Measurements from ENCODE around the gene TMEM219.
"Not testable (repeated sequence)": the region's sequence is repeated elsewhere in the genome, so short reads cannot be mapped to it uniquely, and the experiment has no call there.

The TMEM219 gene, protein sequence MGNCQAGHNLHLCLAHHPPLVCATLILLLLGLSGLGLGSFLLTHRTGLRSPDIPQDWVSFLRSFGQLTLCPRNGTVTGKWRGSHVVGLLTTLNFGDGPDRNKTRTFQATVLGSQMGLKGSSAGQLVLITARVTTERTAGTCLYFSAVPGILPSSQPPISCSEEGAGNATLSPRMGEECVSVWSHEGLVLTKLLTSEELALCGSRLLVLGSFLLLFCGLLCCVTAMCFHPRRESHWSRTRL

DNA sequence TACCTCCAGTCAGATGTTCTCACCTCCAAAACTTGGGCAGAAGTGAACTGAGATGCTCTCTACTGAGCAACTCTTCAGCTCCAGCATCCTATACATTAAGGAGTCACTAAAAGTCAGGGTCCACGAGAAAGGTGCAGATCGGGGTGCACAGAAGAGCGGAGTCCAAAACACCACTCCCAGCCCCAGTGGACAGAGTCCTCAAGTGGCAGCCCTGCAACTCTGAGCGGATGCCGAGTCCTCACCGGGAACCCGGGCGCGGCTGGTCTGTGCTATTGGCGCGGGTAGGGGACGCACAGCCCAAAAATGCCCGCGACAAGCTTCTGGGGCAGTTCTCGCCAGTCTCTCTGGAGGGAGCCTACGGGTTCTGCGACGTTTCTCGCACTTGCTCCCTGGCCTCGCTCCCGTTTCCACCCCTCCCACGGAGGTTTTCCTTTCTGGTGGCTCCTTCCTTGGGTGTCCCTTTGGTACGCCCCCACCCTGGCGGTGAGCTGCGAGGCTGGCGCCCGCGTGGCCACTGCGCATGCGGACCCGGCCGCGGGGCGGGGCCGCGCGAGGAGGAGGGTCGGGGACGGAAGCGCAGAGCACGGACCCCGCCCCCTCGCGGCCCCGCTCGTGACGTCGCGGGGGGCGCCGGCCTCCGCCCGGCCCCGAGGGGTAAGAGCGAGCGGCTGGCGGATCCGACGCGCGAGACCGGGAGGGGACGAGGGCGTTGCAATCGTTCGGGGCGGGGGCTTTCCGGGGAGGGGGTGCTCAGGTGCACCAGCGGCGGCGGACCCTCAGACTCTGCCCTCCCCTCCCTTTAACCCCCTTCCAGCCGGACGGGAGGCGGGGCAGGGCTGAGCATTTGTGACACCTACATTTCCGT is at the start of gene TMEM219:
Gene TMEM219 (plus strand): TSS at position 601 of the 865 bp plus-strand sequence. CDS start 1,065 bp downstream, outside the sequence.
- peak; percentile 94 for DNase-seq (ENCODE audit: low spot score)

DNA sequence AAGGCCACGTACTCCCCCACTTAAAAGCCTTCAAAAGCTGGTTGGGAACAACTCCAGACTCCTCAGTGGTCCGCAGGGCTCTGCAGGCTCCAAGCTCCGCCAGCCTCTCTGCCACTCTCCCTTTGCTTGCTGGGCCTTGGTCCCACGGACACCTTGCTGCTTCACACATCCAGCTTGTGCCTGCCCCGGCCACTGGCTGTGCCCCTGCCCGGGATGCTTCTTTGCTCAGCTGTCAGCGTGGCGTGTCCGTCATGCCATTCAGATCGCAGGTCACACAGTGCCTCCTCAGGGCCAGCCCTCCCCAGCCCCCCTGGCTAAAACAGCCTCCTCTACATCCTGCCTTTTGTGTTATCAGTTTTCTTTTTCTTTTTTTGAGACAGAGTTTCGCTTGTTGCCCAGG is 49.8 kb upstream of the TMEM219 start:
- DNase-seq (ENCODE audit: low spot score), result no peak

DNA sequence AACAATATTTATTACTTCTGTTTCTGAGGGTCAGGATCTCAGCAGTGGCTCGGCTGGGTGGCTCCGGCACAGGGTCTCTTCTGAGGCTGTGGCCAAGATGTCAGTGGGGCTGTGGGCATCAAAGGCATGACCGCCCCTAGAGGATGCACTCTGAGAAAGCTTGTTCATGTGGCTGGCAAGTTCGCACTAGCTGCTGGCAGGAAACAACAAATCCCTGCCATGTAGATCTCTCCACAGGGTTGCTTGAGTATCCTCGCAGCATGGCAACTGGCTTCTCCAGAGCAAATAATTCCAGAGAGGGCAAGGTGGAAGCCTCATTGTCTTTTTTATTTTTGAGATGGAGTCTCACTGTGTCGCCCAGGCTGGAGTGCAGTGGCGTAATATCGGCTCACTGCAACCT is 48.4 kb upstream of the TMEM219 start:
- DNase-seq (ENCODE audit: low spot score), result no peak

DNA sequence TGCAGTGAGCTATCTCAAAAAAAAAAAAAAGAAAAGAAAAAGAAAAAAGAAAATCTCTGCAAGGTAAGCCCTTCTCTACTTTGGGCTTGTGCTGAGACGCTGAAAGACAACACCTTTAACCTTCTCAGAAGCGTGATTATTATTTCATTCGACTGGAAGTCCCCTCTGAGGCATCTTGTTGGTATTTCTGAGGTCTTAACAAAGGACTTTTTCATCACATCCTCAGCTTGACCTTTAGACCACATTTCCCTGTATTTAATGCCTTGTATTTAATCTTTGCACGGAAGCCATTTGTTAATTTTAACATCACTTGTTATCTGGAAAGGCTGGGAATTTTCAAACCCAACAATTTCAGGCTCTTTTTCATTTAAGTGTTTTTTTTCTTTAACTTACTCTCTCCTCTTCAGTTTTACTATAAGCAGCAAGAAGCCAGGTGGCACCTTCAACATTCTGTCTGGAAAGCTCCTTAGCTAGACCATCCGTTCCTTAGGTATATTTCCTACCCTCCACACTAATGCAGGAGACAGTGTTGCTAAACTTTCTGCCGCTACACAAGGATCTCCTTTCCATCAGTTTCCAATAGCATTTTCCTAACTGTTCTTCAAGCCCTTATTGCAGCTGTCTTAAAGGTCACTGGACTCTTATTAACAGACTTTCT is 46.2 kb upstream of the TMEM219 start:
- no peak for DNase-seq (ENCODE audit: low spot score)

DNA sequence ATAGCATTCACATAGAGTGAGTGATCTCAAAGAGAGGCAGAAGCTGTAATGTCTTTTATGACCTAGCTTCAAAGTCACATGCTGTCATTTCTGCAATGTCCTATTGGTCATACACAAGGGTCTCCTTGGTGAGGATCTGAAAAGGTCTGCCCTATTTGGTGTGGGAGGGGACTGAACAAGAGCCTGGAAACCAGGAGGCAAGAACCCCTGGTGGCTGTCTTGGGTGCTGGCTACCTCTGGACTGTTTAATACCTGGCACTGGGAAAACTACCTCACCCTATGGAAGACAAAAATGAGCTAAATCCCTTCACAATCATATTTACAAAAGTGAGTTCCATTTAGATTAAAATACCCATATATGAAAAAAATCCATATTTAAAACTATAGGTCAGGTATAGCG is 44.9 kb upstream of the TMEM219 start:
- DNase-seq (ENCODE audit: low spot score), result no peak

DNA sequence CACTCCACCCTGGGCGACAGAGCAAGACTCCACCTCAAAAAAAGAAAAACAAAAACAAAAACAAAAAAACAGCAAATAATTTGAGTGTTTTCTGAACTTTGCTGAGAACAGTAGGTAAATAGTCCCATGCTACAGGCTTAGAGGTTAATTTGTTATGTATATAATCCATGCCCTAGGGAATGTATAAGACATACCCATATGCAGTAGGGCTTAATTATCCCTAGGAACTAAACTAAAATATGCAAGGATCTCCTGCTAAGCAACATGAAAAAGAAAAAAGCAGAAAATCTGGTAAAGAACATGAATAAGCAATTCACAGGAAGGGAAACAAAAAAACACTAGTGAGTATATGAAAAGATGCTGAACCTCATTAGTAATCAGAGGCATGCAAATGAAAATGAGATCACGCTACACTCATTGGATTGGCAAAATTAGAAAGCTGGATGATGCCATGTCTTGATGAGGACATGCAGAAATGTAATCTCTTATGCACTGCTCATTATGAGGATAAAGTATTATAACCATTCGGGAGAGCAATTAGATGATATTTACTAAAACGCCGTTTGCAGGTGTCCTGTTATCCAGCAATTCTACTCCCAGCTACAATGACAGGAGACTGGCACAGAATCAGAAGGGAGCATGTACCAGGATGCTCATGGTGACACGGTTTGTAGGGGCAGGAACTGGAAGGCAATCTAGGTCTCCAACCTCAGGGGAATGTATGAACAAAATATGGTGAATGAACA is 41.4 kb upstream of the TMEM219 start:
- no peak for DNase-seq (ENCODE audit: low spot score)

DNA sequence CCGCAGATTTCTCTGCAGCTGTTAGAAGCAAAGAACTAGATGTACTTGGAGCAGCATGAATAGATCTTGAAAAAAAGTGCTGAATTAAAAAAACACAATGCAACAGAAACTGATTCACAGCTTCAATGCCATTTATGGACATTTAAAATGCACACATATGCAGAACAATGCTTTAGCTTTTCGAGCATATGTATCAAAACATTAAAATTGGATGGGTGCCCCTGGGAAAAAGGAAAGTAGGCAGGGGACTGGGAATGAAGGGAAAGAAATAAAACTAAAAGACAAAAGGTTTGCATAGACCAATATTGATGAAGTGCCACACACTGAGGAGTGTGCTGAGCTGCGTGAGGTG is 40.9 kb upstream of the TMEM219 start:
- no peak for DNase-seq (ENCODE audit: low spot score)

DNA sequence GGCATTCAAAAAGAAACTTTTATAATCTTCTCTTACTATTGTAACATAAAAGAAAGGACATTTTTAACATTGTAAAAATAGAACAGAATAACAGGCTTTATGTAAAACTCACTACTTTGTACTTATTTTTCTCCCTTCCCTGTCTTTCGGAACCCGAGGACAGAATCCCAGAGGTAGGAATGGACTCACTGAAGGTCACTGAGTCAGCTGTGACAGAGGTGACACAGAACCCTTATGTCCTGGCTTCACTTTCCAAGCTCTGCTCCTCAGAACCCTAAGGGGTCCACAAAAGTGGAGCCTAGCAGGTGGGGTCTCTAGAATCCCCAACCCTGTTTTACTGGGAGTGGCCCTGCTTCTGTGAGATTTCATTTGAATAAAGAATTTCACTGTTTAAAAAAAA is 39.6 kb upstream of the TMEM219 start:
- no peak for DNase-seq (ENCODE audit: low spot score)

DNA sequence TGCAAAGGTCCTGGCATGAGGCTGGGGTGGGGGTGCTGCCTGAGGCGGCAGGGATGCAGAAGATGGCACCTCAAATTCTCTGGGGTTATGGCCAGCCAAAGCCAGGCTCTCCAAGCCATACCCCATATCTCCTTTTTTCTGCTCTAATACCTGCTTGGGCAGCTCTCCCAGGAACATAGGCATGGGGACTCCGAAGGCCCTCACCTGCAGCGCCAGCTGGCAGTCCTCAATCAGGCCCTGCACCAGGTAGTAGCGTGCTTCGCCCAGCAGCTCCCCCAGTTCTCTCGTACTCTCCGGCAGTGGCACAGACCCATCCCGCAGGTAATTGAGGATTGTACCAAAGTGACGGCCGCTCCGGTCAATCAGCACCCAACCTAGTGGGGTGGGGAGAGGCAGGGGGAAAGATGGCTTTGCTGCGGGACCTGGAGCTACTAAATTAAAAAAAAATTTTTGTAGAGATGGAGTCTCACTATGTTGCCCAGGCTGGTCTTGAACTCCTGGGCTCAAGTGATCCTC is 38.8 kb upstream of the TMEM219 start:
- no peak for DNase-seq (ENCODE audit: low spot score)

DNA sequence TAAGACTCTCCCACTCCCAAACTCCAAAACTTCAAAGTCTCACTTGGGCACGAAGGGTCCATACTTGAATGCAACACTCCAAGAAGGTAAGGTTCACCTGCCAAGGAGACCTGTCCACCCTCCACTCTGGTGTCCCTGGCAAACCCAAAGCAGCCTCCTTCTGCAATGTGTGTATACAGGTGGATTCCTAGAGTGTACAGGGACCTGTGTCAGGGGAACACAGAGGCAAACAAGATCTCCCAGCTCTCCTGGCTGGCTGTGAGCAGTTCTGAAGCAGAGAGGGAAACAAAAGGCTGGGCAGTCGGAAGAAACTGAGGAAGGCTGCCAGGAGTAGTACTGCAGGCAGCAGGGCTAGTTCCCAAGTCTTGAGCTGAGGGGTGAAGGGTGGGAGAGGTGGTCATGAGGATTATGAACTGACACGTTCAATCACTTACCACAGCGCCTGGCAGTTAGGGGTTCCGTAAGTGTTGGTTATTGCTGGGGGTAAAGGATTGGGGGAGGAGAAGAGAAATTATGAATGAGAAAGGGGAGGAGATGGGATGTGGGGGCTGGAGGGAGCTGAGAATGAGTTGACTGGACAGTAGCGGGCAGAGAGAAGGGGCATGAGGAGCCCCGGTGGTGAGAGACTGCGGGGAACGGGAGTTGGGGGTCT is 36.6 kb upstream of the TMEM219 start:
- peak; percentile 25 for DNase-seq (ENCODE audit: low spot score)

DNA sequence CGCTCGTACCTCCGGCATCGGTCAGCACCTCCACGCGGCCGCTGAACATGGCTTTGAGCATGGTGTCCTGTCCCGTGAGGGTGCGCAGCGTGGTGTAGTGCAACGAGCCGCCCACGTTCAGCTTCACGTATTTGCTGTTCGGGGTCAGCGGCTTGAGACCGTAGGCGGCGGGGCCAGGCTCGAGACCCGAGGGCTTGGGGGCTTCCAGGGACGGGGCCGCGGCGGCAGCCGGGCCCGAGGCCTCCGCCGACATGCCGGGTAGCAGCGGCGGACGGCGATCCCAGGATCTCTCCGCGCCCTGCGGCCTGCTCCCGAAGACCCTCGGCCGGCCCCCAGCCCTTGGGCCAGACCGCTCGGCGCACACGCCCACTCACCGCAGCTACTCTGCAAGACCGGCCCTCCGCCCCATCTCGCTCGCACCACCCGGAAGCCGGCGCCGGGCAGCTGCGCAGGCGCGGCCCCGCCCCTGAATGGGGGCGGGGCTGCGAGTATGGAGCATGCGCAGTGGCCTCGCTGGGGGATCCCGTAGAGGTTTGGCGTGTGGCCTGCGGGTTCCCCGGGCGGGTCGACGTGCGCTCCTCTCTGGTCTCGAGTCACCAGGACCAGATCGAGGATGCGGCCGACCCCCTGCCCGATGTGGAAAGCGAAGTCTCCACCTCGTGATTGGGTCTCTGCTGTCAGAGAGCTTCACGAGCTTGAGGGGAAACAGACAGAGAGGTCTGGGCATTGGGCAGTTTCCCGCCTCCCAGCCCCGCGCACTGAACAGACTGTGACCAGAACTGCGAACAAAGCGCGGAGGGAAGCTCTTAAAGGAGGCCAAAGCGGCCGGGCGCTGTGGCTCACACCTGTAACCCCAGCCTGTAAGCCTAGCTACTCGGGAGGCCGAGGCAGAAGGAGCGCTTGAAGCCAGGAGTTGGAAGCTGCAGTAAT is 35.8 kb upstream of the TMEM219 start, which contains the start of gene KCTD13:
Gene KCTD13 (minus strand): TSS at position 446 of the 930 bp plus-strand sequence. CDS start 193 bp downstream, at position 253.
- DNase-seq (ENCODE audit: low spot score), result peak; percentile 93

DNA sequence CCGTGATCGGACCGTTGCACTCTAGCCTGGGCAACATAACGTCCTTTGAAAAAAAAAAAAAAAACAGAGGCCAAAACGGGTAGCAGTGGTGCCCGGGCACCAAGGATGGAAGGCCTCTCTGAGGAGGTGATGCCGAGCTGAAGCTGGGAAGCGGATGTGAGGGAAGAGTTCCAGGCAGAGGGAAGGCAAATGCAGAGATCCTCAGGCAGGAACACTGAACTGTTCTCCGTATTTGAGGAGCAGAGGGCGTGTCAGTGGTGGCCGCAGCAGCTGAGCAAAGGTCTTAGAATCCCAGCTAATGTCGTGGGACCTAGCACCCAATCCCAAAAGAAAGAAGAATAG is 35.2 kb upstream of the TMEM219 start:
- no peak for DNase-seq (ENCODE audit: low spot score)

DNA sequence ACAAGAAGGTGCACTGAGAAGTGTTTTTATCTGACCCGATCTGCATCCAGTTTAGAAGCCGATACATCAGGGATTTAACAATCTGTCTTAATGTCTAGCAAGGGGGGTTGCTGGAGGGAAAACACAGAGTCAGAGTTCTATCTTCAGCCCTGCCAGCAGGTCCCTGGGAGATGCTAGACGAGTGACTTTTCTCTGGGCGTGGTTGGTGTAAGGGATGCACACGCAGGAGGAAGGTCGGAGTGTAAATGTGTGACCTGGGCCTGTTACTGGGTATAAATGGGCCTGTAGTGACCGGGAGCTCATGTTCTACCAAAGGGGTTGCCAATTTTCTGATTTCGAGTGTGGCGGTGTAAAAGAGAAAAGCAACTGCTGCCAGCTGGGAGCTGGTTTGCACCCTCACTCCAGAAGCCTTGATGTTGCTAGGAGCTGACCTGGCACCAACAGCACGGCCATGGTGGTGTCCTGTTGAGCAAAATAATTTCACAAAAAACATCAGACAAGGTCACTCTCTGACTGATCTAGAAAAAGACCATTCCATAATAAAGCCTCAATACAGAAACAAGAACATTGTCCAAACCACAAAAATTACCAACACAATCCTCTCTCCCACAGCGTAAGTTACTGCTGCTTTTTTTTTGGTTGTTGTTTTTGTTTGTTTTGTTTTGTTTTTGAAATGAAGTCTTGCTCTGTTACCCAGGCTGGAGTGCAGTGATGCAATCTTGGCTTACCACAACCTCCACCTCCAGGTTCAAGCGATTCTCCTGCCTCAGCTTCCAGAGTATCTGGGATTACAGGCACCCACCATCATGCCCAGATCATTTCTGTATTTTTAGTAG is 34.6 kb upstream of the TMEM219 start:
- no peak for DNase-seq (ENCODE audit: low spot score)

DNA sequence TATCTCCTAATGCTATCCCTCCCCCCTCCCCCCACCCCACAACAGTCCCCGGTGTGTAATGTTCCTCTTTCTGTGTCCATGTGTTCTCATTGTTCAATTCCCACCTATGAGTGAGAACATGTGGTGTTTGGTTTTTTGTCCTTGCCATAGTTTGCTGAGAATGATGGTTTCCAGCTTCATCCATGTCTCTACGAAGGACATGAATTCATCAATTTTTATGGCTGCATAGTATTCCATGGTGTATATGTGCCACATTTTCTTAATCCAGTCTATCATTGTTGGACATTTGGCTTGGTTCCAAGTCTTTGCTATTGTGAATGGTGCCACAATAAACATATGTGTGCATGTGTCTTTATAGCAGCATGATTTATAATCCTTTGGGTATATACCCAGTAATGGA is 30.1 kb upstream of the TMEM219 start:
- not testable (repeated sequence) for DNase-seq (ENCODE audit: low spot score)

DNA sequence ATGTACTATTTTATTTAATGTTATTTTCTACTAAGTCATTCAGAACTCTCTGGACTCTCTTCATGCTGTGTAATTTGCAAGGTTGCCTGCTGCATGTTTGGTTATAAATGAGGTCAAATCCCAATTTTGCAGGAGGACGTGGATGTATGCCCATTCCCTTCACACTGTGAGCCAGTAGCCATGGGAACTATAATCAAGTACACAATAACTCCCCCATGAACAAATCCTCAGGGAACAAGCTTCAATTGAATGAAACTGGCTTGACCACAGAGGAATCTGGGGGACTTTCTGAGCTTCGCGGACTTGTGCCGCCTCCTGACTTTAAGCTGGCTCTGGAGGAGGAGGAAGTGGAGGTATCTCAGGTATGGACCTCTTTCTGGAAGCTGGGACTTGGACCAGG is 21.2 kb upstream of the TMEM219 start:
- no peak for DNase-seq (ENCODE audit: low spot score)

DNA sequence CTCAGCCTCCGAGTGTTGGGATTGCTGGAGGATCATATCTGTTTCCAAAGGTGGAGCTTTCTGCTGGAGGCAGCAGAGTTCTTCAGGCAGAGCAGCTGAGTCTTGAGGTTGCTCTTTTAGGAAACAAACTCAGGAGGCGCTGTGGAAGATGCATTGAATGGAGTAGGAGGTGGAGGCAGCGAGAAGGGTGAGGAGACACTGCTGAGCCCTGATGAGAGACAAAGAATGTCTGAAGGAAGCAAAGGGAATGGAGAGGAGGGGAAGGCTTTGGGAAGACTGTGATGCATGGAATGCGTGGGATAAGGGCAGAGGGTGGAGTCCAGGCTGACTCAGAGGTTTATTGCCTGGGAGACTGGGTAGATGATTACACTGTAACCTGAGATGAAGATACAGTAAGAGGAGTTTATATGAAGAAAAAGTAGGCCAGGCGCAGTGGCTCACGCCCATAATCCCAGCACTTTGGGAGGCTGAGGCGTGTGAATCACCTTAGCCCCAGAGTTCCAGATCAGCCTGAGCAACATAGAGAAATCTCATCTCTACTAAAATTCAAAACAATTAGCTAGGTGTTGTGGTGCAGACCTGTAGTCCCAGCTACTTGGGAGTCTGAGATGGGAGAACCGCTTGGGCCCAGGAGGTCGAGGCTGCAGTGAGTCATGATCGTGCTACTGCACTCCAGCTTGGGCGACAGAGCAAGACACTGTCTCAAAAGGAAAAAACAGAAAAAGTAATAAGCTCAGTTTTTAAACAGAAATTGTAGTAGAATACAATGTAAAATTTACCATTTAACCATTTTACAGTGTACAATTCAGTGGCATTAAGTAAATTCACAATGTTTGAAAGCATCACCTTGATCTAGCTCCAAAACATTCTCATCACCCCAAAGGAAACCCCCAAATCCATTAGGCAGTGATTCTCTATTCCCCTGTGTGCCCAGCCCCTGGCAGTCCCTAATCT is 17.8 kb upstream of the TMEM219 start:
- no peak for DNase-seq (ENCODE audit: low spot score)

DNA sequence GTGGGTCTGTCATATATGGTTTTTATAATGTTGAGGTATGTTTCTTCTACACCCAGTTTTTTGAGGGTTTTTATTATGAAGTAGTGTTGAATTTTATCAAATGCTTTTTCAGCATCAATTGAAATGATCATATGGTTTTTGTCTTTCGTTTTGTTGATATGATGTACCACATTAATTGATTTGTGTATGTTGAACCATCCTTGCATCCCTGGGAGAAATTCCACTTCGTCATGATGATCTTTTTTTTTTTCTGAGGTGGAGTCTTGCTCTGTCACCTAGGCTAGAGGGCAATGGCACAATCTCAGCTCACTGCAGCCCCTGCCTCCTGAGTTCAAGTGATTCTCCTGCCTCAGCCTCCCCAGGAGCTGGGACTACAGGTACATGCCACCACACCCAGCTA is 14.0 kb upstream of the TMEM219 start:
- DNase-seq (ENCODE audit: low spot score), result no peak

DNA sequence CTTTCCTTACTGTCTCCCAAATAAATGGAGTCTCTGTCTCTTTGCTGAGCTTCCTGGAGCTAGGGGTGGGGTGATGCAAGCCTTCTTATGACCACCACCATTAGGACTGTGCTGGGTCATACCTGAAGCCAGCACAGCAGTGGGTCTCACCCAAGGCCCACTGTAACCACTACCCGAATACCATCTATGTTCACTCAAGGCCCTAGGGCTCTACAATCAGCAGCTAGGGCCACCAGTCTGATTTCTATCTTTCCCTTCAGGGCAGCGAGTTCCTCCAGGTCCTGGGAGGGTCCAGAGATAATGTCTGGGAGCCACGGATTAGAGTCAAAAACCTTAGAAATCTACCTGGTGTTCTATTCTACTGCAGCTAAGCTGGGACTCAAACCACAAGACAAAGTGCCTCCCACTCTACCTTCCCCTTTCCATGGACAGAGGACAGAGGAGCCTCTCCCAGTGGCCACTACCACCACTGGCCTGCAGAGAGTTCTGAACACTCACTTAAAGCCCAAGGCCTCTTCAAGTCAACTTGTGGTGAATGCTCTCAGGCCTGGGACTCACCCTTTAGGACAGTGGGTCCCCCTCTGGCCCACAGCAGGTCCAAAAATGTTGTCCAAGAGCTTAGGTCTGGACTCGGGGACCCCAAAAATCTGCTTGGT is 10.9 kb upstream of the TMEM219 start:
- DNase-seq (ENCODE audit: low spot score), result no peak

All from NAMALWA (cell line).